Lower lobe of right lung (tissue), 2 donors: ENCODE data around the gene INAFM1. TPM values are rescaled to one million over a fixed set of nuclear protein-coding genes. Genes with fewer than 3 reads are reported as not detected.

ENCODE experiments used
- ATAC-seq, 2 donors: fragments of 200-7000 bp; cut with Tn5 transposase; one replicate each; pipeline ENCODE4 v1.9.1; 2020 to 2022; ENCODE audit warnings: mild to moderate bottlenecking in 2 of 2, moderate library complexity in 2 of 2
- DNase-seq: peaks from one replicate; pipeline ENCODE4 v3.0.0-alpha.2; 2020
- H3K27ac ChIP-seq: fragments of 200-600 bp; one replicate; pipeline ENCODE4 v1.8.0; 2022
- H3K27me3 ChIP-seq: fragments of 200-600 bp; one replicate; pipeline ENCODE4 v1.8.0; 2022; ENCODE audit warnings: low read depth
- H3K36me3 ChIP-seq: fragments of 200-600 bp; one replicate; pipeline ENCODE4 v1.8.0; 2022; ENCODE audit warnings: mild to moderate bottlenecking
- H3K4me1 ChIP-seq: fragments of 200-600 bp; one replicate; pipeline ENCODE4 v1.8.0; 2022
- H3K4me3 ChIP-seq: fragments of 200-600 bp; one replicate; pipeline ENCODE4 v1.8.0; 2022; ENCODE audit warnings: mild to moderate bottlenecking
- H3K9me3 ChIP-seq: fragments of 200-600 bp; one replicate; pipeline ENCODE4 v1.8.0; 2022
- CTCF ChIP-seq: fragments of 200-600 bp; IDR thresholded peaks from one replicate; pipeline ENCODE4 v1.8.0; 2022; ENCODE audit warnings: antibody characterized with exemption, mild to moderate bottlenecking
- intact Hi-C: fragments of 100-400 bp; cut with DNase I; formaldehyde crosslinking; loops from one replicate; pipeline ENCODE4 v1.11.0; 2022
- total RNA-seq: library from RNA; stranded (reverse); fragmentation: NEBNext Ultra II Directional; extraction: Animal tissue kit (Norgen Biotek cat#: 25700); gene quantifications from one replicate; pipeline ENCODE4 v1.2.1, GENCODE V29; 2021
- donor health status: DM: no; HTN: yes; CAD: no; lungs with severe emphysema.

The INAFM1 gene
- total RNA-seq, 1 donor from 2014 or later: 18.0 TPM

- no peak for ATAC-seq
- DNase-seq: no peak
- Histone ChIP-seq H3K4me1 (peaks cover 41% of the 10 kb centered on the region), H3K9me3 (no peaks in the 10 kb centered on the region), H3K4me3 (no peak overlapping the region), H3K27ac (no peak overlapping the region), H3K27me3 (peaks cover 14% of the 10 kb centered on the region), H3K36me3 (no peaks in the 10 kb centered on the region)
- no peak for TF ChIP-seq CTCF
- intact Hi-C loops: no loop called here
These were observed 34.1 kb upstream of the INAFM1 start for GRCh38 chr19:47240556-47240955.

GRCh38 chr19:47240996-47241918 lies 33.4 kb upstream of the INAFM1 start:
- Histone ChIP-seq H3K4me3 (no peak overlapping the region), H3K9me3 (no peaks in the 10 kb centered on the region), H3K36me3 (no peaks in the 10 kb centered on the region), H3K27ac (no peak overlapping the region), H3K4me1 (peaks cover 41% of the 10 kb centered on the region), H3K27me3 (peaks cover 14% of the 10 kb centered on the region)
- intact Hi-C loops: no loop called here
- ATAC-seq: peak; percentile 76 to 77
- peak; percentile 83 for DNase-seq
- no peak for TF ChIP-seq CTCF

- no peaks in the 10 kb centered on the region for H3K9me3 ChIP-seq
- DNase-seq: no peak
- intact Hi-C loops: no loop called here
- no peak overlapping the region for H3K27ac ChIP-seq
- no peak for ATAC-seq
- no peak overlapping the region for H3K4me3 ChIP-seq
- H3K4me1 ChIP-seq: peaks cover 41% of the 10 kb centered on the region
- TF ChIP-seq CTCF: no peak
- H3K36me3 ChIP-seq: no peaks in the 10 kb centered on the region
- peaks cover 14% of the 10 kb centered on the region for H3K27me3 ChIP-seq
These were observed 32.6 kb upstream of the INAFM1 start for GRCh38 chr19:47241919-47242577.

- Histone ChIP-seq H3K4me1 (peaks cover 49% of the 10 kb centered on the region), H3K36me3 (no peaks in the 10 kb centered on the region), H3K27me3 (peaks cover 14% of the 10 kb centered on the region), H3K27ac (peak overlapping the region; percentile 36), H3K9me3 (no peaks in the 10 kb centered on the region), H3K4me3 (peak overlapping the region; percentile 40)
- no peak for ATAC-seq
- intact Hi-C loops: no loop called here
- DNase-seq: no peak
- no peak for TF ChIP-seq CTCF
These were observed 31.3 kb upstream of the INAFM1 start for GRCh38 chr19:47243364-47243775.

GRCh38 chr19:47243776-47244547 lies 30.7 kb upstream of the INAFM1 start:
- Histone ChIP-seq H3K27ac (peak overlapping the region; percentile 61), H3K9me3 (no peaks in the 10 kb centered on the region), H3K4me1 (peaks cover 49% of the 10 kb centered on the region), H3K27me3 (peaks cover 14% of the 10 kb centered on the region), H3K4me3 (peak overlapping the region; percentile 40), H3K36me3 (no peaks in the 10 kb centered on the region)
- peak; percentile 92 to 93 for ATAC-seq
- intact Hi-C loops: no loop called here
- peak; percentile 99 for TF ChIP-seq CTCF
- DNase-seq: peak; percentile 94
